ENCODE results near the gene C6orf62.
"Not testable (repeated sequence)": the region's sequence is repeated elsewhere in the genome, so short reads cannot be mapped to it uniquely, and the experiment has no call there.

Gene C6orf62

DNA sequence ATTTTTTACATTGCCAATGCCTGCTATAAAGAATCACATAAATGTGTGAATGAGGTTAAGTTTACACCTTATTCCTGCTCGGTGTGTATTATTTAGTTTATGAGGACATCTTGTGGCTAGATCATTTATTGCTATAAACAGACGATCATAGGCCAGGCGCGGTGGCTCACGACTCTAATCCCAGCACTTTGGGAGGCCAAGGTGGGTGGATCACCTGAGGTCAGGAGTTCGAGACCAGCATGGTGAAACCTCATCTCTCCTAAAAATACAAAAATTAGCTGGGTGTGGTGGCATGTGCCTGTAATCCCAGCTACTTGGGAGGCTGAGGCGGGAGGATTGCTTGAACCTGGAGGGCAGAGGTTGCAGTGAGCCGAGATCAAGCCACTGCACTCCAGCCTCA is 23.3 kb downstream of the C6orf62 start:
- peak; percentile 36 for DNase-seq

DNA sequence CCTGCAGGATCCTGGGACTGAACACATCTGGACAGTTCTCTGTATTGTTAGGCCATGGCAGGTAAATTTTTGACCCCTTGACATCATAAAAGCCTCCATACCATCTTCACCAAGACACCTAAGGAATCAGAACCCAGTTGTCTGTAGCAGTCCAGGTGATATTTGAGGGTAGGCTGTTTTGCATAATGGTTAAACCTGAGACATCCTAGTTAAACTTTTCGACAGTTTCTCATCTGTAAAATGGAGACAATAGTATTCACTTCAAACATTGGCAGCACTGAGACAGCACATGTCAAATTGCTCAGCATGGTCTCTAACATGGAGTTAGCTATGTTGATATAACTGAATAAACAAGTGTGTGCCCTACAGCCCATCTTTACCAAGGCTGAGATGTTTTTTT is 24.8 kb downstream of the C6orf62 start:
- no peak for DNase-seq

GRCh38 chr6:24692848-24693592 is 25.9 kb downstream of the C6orf62 start:
- DNase-seq, result no peak

GRCh38 chr6:24692415-24692814 is 26.5 kb downstream of the C6orf62 start:
- no peak for DNase-seq

- no peak for DNase-seq
These were observed 27.0 kb downstream of the C6orf62 start for GRCh38 chr6:24692003-24692402.

- DNase-seq, result no peak
These were observed 27.4 kb downstream of the C6orf62 start for GRCh38 chr6:24691550-24691949.

GRCh38 chr6:24690593-24690992 is 28.4 kb downstream of the C6orf62 start:
- no peak for DNase-seq

DNA sequence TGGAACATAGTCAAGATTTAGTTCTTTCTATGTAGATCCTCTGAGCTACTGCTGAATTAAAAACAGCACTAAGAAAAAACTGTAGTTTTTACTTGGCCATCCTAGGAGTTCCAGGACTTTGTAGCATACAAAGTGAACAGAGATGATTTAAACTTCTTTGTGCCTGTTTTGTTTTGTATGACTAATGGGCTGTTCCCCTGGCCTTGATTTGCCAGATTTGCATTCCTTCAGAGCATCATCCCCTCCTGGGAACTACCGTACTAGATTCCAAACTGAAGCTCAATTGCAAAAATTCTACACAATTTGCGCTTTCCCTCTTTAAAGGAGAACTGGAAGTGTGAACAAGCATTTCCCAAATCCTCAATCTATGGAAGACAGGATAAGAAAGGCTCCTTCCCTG is 29.0 kb downstream of the C6orf62 start:
- no peak for DNase-seq

DNA sequence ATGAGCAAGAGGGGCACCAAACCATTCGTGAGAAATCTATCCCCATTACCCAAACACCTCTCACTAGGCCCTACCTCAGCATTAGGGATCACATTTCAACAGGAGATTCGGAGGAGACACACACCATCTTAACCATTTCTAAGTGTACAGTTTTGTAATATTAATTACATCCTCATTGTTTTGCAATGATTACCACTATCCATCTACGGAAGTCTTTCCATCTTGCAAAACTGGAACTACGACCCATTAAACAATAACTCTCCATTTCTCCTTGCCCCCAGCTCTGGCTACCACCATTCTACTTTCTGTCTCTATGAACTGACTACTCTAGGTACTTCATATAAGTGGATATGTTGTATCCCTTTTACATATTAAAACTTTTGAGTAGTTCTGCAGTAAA is 32.0 kb downstream of the C6orf62 start:
- DNase-seq, result no peak

GRCh38 chr6:24686408-24686807 is 32.5 kb downstream of the C6orf62 start:
- DNase-seq, result no peak

DNA sequence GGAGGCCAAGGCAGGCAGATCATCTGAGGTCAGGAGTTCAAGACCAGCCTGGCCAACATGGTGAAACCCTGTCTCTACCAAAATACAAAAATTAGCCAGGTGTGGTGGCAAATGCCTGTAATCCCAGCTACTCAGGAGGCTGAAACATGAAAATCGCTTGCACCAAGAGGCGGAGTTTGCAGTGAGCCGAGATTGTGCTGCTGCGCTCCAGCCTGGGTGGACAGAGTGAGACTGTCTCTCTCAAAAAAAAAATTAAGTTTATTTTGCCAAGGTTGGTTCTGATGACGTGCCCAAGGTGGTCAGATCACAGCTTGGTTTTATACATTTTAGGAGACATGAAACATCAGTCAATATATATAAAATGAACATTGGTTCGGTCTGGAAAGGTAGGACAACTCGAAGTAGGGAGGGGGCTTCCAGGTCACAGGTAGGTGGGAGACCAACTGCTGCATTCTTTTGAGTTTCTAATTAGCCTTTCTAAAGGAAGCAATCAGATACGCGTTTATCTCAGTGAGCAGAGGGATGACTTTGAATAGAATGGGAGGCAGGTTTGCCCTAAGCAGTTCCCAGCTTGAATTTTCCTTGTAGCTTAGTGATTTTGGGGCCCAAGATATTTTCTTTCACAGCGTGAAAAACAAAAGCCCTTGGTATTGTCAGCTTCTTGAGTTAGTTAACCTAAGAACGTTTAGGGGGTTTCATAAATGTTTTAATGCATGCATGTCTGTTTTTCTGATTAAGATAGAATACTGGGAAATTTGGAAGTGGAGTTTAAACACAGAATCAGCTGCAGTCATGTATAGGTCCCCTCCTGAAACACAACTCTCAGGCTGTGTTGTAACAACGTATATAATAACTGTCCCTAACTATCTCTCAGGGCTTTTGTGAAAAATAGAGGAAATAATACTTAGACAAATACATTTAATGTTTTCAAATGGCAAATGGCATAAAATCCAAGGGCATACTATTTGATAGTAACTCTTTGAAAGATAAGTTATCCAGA is 35.4 kb downstream of the C6orf62 start:
- no peak for DNase-seq

DNA sequence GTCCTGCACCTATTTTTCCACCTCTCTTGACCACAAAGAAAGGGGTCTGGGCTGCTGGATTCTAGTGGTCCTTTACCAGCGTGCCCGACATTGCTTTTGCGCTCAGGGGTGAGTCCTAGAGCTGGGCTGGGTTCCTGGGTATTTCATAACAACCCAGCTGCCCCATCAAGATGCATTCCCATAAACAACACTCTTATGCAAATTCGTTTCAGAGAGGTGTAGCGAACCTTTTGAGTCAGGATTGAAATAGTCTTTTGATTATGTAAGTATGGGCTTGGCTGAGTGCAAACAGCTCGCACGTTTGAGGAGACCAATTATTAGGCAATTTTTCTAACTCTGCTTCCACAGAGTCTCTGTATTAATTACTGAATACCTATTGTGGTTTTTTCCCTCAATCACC is 38.4 kb downstream of the C6orf62 start:
- DNase-seq, result no peak

- not testable (repeated sequence) for DNase-seq
These were observed 40.1 kb downstream of the C6orf62 start for GRCh38 chr6:24678792-24679352.

- DNase-seq, result no peak
These were observed 45.3 kb downstream of the C6orf62 start for GRCh38 chr6:24673625-24674024.

- no peak for DNase-seq
These were observed 46.3 kb downstream of the C6orf62 start for GRCh38 chr6:24672620-24673182.

DNA sequence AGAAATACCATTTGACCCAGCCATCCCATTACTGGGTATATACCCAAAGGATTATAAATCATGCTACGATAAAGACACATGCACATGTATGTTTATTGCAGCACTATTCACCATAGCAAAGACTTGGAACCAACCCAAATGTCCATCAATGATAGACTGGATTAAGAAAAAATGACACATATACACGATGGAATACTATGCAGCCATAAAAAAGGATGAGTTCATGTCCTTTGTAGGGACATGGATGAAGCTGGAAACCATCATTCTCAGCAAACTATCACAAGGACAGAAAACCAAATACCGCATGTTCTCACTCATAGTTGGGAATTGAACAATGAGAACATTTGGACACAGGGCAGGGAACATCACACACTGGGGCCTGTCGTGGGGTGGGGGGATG is 47.9 kb downstream of the C6orf62 start:
- DNase-seq, result not testable (repeated sequence)

GRCh38 chr6:24670492-24670891 is 48.5 kb downstream of the C6orf62 start:
- not testable (repeated sequence) for DNase-seq

GRCh38 chr6:24668997-24669361 is 50.0 kb downstream of the C6orf62 start:
- DNase-seq, result no peak

DNA sequence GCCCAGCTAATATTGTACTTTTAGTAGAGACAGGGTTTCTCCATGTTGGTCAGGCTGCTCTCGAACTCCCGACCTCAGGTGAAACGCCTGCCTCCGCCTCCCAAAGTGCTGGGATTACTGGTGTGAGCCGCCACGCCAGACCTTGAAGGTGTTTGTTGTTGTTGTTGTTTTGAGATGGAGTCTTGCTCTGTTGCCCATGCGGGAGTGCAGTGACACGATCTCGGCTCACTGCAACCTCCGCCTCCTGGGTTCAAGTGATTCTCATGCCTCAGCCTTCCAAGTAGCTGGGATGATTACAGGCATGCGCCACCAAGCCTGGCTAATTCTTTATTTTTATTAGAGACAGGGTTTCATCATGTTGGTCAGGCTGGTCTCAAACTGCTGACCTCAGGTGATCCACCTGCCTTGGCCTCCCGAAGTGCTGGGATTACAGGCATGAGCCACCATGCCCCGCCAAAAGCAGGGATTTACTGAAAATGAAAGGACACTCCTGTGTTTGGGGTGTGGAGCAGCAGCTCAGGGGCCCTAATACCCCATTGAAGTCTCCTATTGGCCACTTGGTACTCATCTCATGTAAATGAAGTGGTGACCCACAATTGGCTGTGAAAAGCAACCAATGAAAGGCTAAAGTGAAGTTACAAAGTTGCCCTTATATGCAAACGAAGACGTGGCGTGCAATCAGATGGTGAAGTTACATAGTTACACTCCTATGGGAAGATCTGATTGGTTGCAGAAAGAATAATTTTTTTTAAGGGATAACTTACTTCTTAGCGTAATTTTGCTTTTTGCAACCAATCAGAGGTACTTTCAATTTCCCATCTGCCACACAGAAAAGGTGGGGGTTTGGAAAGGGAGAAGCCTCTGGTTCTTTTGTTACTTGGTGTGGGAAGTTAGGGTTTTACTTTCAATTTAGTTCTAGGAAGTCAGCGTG is 50.6 kb downstream of the C6orf62 start:
- not testable (repeated sequence) for DNase-seq

DNA sequence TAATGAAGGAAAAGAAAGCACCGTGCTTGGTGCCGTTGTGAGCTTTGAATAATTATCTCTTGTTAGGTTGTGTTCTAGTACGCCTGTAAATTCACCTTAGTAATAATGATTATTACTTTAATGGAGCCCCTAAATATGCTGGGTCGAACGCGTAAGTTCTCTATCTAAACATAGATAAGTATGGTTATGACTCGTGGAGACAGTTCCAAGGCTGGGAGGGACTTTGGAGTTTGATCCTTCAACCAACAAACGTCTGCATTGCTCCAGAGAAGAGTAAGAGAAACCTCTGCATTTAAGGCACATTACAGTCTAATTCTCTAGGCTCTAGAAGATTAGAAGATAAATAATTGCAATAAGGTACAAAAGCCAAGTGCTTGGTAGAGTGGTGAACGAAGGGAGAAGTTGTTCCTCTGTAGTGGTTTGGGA is 51.6 kb downstream of the C6orf62 start:
- no peak for DNase-seq

GRCh38 chr6:24666641-24667377 is 52.1 kb downstream of the C6orf62 start, which contains the start of the genes ACOT13 and TDP2:
ACOT13 (plus strand) TSS chr6:24667077; CDS start chr6:24667264, 187 bp downstream.
TDP2 (minus strand) TSS chr6:24666899; CDS start chr6:24666862, 37 bp downstream.
- peak; percentile 95 for DNase-seq
